Measurements from ENCODE around the gene ANKRD39. TPM values are rescaled to one million over a fixed set of nuclear protein-coding genes. Genes with fewer than 3 reads are reported as not detected.
A peak's percentile ranks its signal among the peaks of the same experiment; 100 is the strongest.

Gene ANKRD39
- total and polyA plus RNA-seq, 9 of the 15 experiments (the other 6 are each of a cell fraction or from before 2014, with no cell fraction given): 8.2 to 33.1 (median 23.8) TPM

- TF ChIP-seq CTCF (IDR thresholded peaks at IDR 0.05 in 2 of 3, conservative IDR thresholded peaks at IDR 0.05 in 1 of 3; ENCODE audit: insufficient read depth in 2 of 3, low read depth in 1 of 3, low read length in 3 of 3) (peak; percentile 68 to 79 (median 70)), ARNT (IDR thresholded peaks at IDR 0.05) (no peak), BHLHE40 (IDR thresholded peaks at IDR 0.05; ENCODE audit: low read length) (0 out of 2 replicates have a peak, but pooled peaks have one; percentile 12), ZBTB7A (IDR thresholded peaks at IDR 0.05; ENCODE audit: borderline replicate concordance, control insufficient read depth, low read depth, low read length) (peak; percentile 43; the same call in 1 of the 2 replicates), RAD21 (CRISPR knock-in tag; conservative IDR thresholded peaks at IDR 0.05 in 1 of 2, IDR thresholded peaks at IDR 0.05 in 1 of 2) (peak; percentile 42 to 71), SIRT6 (IDR thresholded peaks at IDR 0.05; ENCODE audit: low read depth, low read length) (no peak), TFAP4 (CRISPR knock-in tag; IDR thresholded peaks at IDR 0.05; ENCODE audit: borderline replicate concordance) (peak; percentile 65; the same call in 1 of the 2 replicates), MYC (IDR thresholded peaks at IDR 0.05; ENCODE audit: low read depth, low read length) (peak; percentile 33; the same call in 1 of the 2 replicates), MYC (CRISPR knock-in tag; IDR thresholded peaks at IDR 0.05; ENCODE audit: borderline replicate concordance, low read depth) (no peak), SIN3A (IDR thresholded peaks at IDR 0.05; ENCODE audit: borderline replicate concordance in 2 of 2, control insufficient read depth in 1 of 2, low read depth in 2 of 2, low read length in 2 of 2) (no peak)
Measured at GRCh38 chr2:96801005-96801785, 56.6 kb downstream of the ANKRD39 start (continued).

All from K562 (cell line).